Progenitor cell of endocrine pancreas (in vitro differentiated cells): ENCODE data around the gene IL17RA. TPM values are rescaled to one million over a fixed set of nuclear protein-coding genes. Genes with fewer than 3 reads are reported as not detected.

Experiments used
- DNase-seq: peaks from one replicate; pipeline ENCODE4 v3.0.0; 2021; ENCODE audit warnings: low spot score; ENCODE audit not compliant: unreplicated experiment
- H3K27ac Mint-ChIP-seq: 2 replicates; pipeline ENCODE4 v1.8.0; 2021; ENCODE audit warnings: mild to moderate bottlenecking, moderate library complexity, mixed read lengths
- H3K27me3 Mint-ChIP-seq: 2 replicates; pipeline ENCODE4 v1.8.0; 2021; ENCODE audit warnings: mixed read lengths
- H3K36me3 Mint-ChIP-seq: 2 replicates; pipeline ENCODE4 v1.8.0; 2022; ENCODE audit warnings: mixed read lengths; ENCODE audit not compliant: insufficient read depth
- H3K4me1 Mint-ChIP-seq: 2 replicates; pipeline ENCODE4 v1.8.0; 2021; ENCODE audit warnings: low read depth, mixed read lengths
- H3K4me3 Mint-ChIP-seq: 2 replicates; pipeline ENCODE4 v1.8.0; 2021; ENCODE audit warnings: low read depth, mild to moderate bottlenecking, moderate library complexity, mixed read lengths
- H3K9me3 Mint-ChIP-seq: 2 replicates; pipeline ENCODE4 v1.8.0; 2021; ENCODE audit warnings: low read depth, mixed read lengths
- CTCF ChIP-seq: fragments of 200-600 bp; sonication (generic); IDR thresholded peaks from one replicate; pipeline ENCODE4 v1.5.0; 2021; ENCODE audit warnings: antibody characterized with exemption, mild to moderate bottlenecking; ENCODE audit not compliant: unreplicated experiment
- total RNA-seq: library from RNA; stranded (reverse); gene quantifications from 2 replicates; pipeline ENCODE4 v1.2.1, GENCODE V29; 2021

Gene IL17RA
- total RNA-seq, 1 donor from 2014 or later = 8.4 TPM

DNA sequence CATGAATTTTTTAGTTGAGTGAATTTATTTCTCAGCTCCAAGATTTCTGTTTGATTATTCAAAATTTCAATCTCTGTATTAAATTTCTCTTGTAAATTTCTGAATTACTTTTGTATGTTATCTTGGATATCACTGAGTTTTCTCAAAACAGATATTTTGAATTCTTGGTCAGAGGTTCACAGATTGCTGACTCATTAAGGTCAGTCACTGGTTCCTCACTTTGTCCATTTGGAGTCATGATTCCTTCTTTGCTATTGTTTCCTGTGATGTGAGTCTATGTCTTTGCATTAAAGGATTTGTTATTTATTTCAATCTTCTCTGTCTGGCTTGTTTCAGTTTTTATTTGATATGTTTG is 10.2 kb upstream of the IL17RA start:
- H3K36me3 Mint-ChIP-seq = no peaks in the 10 kb centered on the region
- no peaks in the 10 kb centered on the region for H3K9me3 Mint-ChIP-seq
- H3K27ac Mint-ChIP-seq = no peak overlapping the region
- no peaks in the 10 kb centered on the region for H3K27me3 Mint-ChIP-seq
- H3K4me3 Mint-ChIP-seq = no peak overlapping the region
- TF ChIP-seq CTCF = no peak
- H3K4me1 Mint-ChIP-seq = no peaks in the 10 kb centered on the region
- DNase-seq = no peak

DNA sequence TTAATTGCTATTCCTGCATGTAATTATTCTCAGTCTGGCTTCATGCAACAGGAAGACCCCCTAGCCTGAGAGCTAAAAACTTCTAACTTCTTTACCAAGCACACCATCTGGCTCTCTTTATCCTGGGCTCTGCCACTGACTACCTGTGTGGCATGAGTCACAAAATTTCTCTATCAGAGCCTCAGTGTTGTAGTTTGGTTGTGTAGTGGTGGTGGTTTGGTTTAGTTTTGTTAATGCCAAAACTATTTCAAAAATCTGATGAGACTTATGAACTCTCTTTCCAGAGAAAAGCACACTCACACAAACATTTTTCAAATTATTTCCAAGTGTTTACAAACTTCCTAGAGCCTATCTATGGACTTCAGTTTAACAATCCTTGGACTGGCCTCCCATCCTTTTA is 7.5 kb upstream of the IL17RA start:
- Mint-ChIP-seq H3K4me3 (no peak overlapping the region), H3K36me3 (no peaks in the 10 kb centered on the region), H3K9me3 (no peaks in the 10 kb centered on the region), H3K27ac (no peak overlapping the region), H3K27me3 (no peaks in the 10 kb centered on the region), H3K4me1 (no peaks in the 10 kb centered on the region)
- no peak for DNase-seq
- TF ChIP-seq CTCF = no peak

GRCh38 chr22:17079572-17079971 is 5.2 kb upstream of the IL17RA start:
- Mint-ChIP-seq H3K36me3 (no peaks in the 10 kb centered on the region), H3K9me3 (no peaks in the 10 kb centered on the region), H3K27me3 (peaks cover 3% of the 10 kb centered on the region), H3K4me1 (no peaks in the 10 kb centered on the region), H3K4me3 (no peak overlapping the region), H3K27ac (no peak overlapping the region)
- DNase-seq = no peak
- TF ChIP-seq CTCF = no peak

DNA sequence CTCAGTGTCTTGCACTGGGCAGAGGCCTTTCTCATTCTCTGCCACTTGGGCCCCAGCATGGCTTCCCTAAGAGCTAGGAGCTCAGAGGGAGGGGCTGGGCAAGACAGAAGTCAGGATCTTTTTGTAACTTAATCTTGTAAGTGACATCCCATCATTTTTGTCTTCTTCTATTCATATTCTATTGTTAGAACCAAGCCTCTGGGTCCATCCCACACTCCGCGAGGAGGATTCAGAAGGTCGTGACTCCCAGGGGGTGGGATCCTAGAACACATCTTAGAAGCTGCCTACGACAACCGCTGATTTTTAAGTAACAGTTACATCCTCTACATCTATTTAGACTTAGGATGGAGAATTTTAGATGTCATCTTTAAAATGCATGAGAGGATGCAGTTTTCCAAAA is 1.5 kb upstream of the IL17RA start:
- no peak for TF ChIP-seq CTCF
- Mint-ChIP-seq H3K4me1 (peaks cover 2% of the 10 kb centered on the region), H3K27ac (no peak overlapping the region), H3K4me3 (peak overlapping the region; percentile 78), H3K9me3 (no peaks in the 10 kb centered on the region), H3K36me3 (no peaks in the 10 kb centered on the region), H3K27me3 (peaks cover 22% of the 10 kb centered on the region)
- no peak for DNase-seq

DNA sequence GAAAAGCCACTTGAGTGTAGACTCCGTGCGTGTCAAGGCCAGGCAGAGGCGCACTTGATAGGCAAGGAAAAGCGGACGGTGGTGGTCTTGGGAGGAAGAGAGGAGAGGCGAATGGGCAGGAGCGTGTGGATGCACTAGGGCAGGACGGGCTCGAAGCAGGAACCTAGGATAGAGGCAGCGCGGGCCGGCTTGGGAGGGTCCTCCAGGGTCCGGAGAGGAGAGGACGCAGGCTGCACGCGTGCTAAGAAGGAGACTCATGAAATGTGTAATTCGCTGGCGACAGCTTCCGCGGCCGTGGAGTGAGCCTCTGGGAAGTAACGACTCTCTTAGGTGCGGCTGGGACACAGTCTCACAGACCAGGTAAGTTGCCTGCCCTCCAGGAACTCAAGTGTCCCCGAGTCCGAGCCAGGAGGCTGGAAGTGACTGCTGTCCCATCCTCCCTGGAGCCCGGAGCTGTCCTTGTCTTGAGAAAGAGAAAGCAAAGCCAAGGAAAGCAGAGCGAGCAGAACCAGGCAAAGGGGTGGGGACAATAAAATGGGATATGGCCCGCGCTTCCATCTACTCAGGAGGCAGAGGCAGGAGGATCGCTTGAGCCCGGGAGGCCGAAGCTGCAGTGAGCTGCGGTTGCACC is 874 bp upstream of the IL17RA start:
- Mint-ChIP-seq H3K27ac (no peak overlapping the region), H3K9me3 (no peaks in the 10 kb centered on the region)
- DNase-seq = no peak

More for the DNA sequence above, 874 bp upstream of the IL17RA start:
- Mint-ChIP-seq H3K36me3 (no peaks in the 10 kb centered on the region), H3K27me3 (peaks cover 22% of the 10 kb centered on the region), H3K4me1 (peaks cover 2% of the 10 kb centered on the region), H3K4me3 (peak overlapping the region; percentile 78)
- no peak for TF ChIP-seq CTCF
